Type B pancreatic cell (in vitro differentiated cells): ENCODE measurements around the gene TEKT5. TPM values are rescaled to one million over a fixed set of nuclear protein-coding genes. Genes with fewer than 3 reads are reported as not detected.
A peak's percentile ranks its signal among the peaks of the same experiment; 100 is the strongest.

Experiments
- DNase-seq: peaks from one replicate; pipeline ENCODE4 v3.0.0; 2021; ENCODE audit warnings: mixed read lengths; ENCODE audit not compliant: unreplicated experiment; ENCODE audit errors: extremely low spot score
- H3K27ac Mint-ChIP-seq: 2 replicates; pipeline ENCODE4 v1.8.0; 2021; ENCODE audit warnings: mild to moderate bottlenecking, mixed read lengths
- H3K27me3 Mint-ChIP-seq: 2 replicates; pipeline ENCODE4 v1.8.0; 2021; ENCODE audit warnings: mixed read lengths
- H3K36me3 Mint-ChIP-seq: 2 replicates; pipeline ENCODE4 v1.8.0; 2021; ENCODE audit warnings: mixed read lengths
- H3K4me1 Mint-ChIP-seq: one replicate; pipeline ENCODE4 v1.8.0; 2021; ENCODE audit warnings: mixed read lengths; ENCODE audit not compliant: unreplicated experiment
- H3K4me3 Mint-ChIP-seq: 2 replicates; pipeline ENCODE4 v1.8.0; 2021; ENCODE audit warnings: mild to moderate bottlenecking, mixed read lengths
- H3K9me3 Mint-ChIP-seq: 2 replicates; pipeline ENCODE4 v1.8.0; 2021; ENCODE audit warnings: mixed read lengths
- total RNA-seq: library from RNA; stranded (reverse); gene quantifications from 2 replicates; pipeline ENCODE4 v1.2.1, GENCODE V29; 2021; ENCODE audit warnings: low replicate concordance
- TF ChIP-seq, protein P1 (sequence below): fragments of 200-600 bp; sonication (generic); conservative IDR thresholded peaks from 2 replicates; pipeline ENCODE4 v1.5.0; 2021; ENCODE audit warnings: antibody characterized with exemption, mild to moderate bottlenecking

TEKT5 gene
- total RNA-seq, 1 donor from 2014 or later, result 0.41 TPM

DNA sequence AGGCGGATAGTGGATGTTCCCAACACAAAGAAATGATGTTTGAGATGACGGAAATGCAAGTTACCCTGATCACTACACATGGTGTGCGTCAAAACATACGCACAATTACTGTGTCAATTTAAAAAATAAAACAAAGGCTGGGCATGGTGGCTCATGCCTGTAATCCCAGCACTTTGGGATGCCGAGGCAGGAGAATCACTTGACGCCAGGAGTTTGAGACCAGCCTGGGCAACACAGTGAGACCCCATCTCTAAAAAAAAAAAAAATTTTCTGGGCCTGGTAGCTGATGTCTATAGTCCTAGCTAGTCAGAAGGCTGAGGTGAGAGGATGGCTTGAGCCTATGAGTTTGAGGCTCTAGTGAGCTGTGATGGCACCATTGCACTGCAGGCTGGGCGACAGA, 51.8 kb downstream of the TEKT5 start:
- DNase-seq, result no peak
- Mint-ChIP-seq H3K9me3 (no peaks in the 10 kb centered on the region), H3K4me3 (no peak overlapping the region), H3K36me3 (no peaks in the 10 kb centered on the region), H3K27ac (peak overlapping the region; percentile 9), H3K27me3 (peaks cover 6% of the 10 kb centered on the region), H3K4me1 (peaks cover 10% of the 10 kb centered on the region)
- TF ChIP-seq, protein P1, sequence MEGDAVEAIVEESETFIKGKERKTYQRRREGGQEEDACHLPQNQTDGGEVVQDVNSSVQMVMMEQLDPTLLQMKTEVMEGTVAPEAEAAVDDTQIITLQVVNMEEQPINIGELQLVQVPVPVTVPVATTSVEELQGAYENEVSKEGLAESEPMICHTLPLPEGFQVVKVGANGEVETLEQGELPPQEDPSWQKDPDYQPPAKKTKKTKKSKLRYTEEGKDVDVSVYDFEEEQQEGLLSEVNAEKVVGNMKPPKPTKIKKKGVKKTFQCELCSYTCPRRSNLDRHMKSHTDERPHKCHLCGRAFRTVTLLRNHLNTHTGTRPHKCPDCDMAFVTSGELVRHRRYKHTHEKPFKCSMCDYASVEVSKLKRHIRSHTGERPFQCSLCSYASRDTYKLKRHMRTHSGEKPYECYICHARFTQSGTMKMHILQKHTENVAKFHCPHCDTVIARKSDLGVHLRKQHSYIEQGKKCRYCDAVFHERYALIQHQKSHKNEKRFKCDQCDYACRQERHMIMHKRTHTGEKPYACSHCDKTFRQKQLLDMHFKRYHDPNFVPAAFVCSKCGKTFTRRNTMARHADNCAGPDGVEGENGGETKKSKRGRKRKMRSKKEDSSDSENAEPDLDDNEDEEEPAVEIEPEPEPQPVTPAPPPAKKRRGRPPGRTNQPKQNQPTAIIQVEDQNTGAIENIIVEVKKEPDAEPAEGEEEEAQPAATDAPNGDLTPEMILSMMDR, result no peak

DNA sequence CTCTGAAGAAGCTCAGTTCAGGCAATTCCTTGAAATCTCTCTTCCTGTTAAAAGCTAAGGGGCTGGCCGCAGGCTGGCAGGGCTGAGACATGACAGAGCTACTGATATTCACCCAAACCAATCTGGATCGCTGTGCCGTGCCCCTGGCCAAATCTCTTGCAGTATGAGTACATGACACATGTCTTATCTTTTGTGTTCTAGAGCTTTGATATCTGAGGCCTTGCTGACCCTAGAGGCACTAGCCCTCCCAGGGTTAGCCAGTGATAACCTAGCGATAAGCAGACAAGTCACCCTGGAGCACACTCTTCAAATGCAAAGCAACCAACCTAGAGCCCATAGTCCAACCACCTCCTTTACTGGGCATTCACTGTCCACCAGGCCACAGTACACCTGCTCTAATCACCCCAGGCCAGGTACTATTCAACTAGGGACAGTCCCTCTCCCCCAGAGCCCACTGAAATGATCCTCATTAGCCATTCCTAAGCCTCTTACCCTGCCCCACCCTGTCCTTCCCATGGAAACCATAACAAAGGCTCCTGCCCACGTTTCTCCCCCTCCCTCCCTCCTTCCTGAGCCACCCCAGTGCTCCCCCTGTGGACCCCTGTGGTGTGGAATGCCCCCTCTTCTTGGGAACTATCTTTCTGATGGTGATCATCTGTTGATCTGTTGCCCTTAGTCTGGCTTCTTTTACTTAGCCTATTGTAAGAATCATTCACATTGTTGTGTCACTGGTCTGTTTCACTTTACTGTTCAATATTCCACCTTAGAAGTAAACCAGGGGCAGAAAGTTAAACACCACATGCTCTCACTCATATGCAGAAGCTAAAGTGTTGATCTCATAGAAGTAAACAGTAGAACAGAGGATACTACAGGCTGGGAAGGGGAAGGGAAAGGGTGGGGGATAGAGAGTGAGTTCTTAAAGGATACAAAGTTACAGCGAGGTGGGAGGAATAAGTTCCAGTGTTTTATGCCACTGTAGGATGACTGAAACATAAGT, 52.5 kb downstream of the TEKT5 start:
- Mint-ChIP-seq H3K36me3 (no peaks in the 10 kb centered on the region), H3K4me1 (peaks cover 10% of the 10 kb centered on the region), H3K4me3 (no peak overlapping the region), H3K27ac (peak overlapping the region; percentile 9), H3K9me3 (no peaks in the 10 kb centered on the region), H3K27me3 (peaks cover 6% of the 10 kb centered on the region)
- TF ChIP-seq, protein P1, result no peak
- DNase-seq, result no peak

DNA sequence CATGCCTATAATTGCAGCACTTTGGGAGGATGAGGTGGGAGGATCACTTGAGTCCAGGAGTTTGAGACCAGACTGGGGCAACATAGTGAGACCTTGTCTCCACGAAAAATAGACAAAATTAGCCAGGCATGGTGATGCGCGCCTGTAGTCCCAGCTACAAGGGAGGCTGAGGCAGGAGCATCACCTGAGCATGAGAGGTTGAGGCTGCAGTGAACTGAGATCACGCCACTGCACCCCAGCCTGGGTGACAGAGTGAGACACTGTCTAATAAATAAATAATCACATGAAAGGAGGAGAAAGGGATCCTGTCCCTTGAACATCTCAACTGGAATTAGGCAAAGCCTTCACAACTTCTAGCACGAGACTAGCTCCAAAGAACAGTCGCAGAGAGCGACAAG, 53.2 kb downstream of the TEKT5 start:
- Mint-ChIP-seq H3K36me3 (no peaks in the 10 kb centered on the region), H3K4me3 (no peak overlapping the region), H3K4me1 (peaks cover 10% of the 10 kb centered on the region), H3K9me3 (no peaks in the 10 kb centered on the region), H3K27me3 (peaks cover 6% of the 10 kb centered on the region), H3K27ac (no peak overlapping the region)
- DNase-seq, result no peak
- TF ChIP-seq, protein P1, result no peak

DNA sequence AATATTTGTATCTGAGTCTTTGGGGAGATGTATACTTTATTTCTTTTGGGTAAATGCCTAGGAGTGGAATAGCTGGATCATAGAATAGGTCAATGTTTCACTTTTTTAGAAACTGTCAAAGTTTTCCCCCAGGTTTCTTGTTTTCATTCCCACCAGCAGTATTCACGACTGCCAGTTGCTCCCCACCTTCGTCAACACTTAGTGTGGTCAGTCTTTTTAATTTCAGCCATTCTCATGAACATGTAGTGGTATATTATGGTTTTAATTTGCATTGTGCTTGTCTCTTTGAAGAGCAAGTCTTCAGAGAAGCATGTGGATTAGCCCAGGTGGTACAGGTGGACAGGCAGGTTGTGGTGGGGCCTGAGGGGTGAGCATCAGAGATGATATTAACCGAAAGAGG, 53.8 kb downstream of the TEKT5 start:
- no peaks in the 10 kb centered on the region for H3K36me3 Mint-ChIP-seq
- no peak overlapping the region for H3K4me3 Mint-ChIP-seq
- no peak overlapping the region for H3K27ac Mint-ChIP-seq
- TF ChIP-seq, protein P1, result no peak
- H3K9me3 Mint-ChIP-seq, result no peaks in the 10 kb centered on the region
- no peak for DNase-seq
- peaks cover 6% of the 10 kb centered on the region for H3K27me3 Mint-ChIP-seq
- peaks cover 10% of the 10 kb centered on the region for H3K4me1 Mint-ChIP-seq

DNA sequence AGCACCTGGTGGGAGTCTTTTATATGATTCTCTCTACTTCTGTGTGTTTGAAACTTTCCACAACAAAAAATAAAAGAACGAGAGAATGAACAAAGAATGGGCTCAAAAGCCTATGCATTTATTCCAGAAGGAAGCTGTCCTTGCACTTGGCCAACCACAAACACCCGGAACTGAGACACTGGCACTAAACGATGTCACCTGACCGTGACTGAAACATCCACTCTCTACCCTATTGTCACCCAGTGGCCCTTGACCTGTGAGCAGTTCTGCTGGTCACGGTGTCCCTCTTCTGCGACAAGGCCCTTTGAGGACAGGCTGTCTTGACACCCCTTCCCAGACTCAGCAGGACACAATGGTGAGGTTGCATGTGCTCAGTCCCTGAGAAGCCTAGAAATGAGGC, 56.6 kb downstream of the TEKT5 start:
- peaks cover 10% of the 10 kb centered on the region for H3K4me1 Mint-ChIP-seq
- TF ChIP-seq, protein P1, result no peak
- no peaks in the 10 kb centered on the region for H3K9me3 Mint-ChIP-seq
- DNase-seq, result no peak
- peaks cover 10% of the 10 kb centered on the region for H3K27me3 Mint-ChIP-seq
- no peak overlapping the region for H3K4me3 Mint-ChIP-seq
- H3K36me3 Mint-ChIP-seq, result no peaks in the 10 kb centered on the region
- no peak overlapping the region for H3K27ac Mint-ChIP-seq
